Fibroblast of mammary gland (primary cell): ENCODE data around the gene TNIP1.
A peak's percentile ranks its signal among the peaks of the same experiment; 100 is the strongest.

ENCODE experiments used
- DNase-seq: peaks from one replicate; pipeline ENCODE4 v3.0.0-alpha.2; 2010; ENCODE audit warnings: low read depth
- H3K4me3 ChIP-seq: 2 replicates; pipeline ENCODE4 v1.5.1; 2011; ENCODE audit warnings: low read depth, mild to moderate bottlenecking, low read length, moderate library complexity; ENCODE audit not compliant: control insufficient read depth
- TF ChIP-seq, protein P1 (sequence below): conservative IDR thresholded peaks from 2 replicates; pipeline ENCODE4 v1.5.1; 2011; ENCODE audit warnings: low read depth, low read length, inconsistent platforms; ENCODE audit not compliant: control insufficient read depth, insufficient read depth

The TNIP1 gene

DNA sequence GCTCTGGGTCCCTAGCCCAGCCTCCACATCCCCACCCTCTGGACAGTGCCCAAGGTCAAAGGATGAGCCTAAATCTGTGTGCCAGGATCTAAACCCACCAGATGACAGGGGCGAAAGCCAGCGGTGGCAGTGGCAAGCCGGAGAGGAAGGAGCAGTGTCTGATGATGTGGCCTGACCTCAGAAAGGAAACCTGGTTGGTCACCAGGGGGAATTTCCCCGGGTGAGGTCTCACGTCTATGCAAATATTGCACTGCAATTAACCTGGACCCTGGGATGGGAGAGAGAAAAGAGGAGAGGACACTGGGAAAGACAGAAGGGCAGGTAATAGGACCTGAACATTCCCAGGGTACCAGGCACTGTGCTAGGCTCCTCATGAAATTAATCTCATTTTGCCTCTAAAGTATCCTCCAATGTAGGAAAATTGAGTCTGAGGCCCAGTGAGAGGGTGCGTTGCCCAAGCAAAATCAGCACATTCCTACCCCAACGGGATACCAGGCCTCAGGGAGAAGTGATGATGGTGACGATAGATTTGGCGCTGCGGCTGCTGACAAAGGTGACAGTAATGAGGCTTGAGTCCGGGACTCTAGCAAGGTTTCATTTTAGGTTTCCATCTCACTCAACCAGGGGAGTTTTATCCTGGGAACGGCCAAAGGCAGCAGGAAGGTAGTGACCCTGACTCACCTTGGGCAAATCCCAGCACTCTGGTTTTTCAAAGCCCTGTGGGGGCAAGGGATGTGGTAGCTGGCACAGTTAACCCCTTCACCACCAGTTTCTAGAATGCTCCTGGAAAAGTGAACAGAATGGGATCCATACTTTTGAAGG, 13.4 kb upstream of the TNIP1 start:
- no peak overlapping the region for H3K4me3 ChIP-seq
- TF ChIP-seq, protein P1, sequence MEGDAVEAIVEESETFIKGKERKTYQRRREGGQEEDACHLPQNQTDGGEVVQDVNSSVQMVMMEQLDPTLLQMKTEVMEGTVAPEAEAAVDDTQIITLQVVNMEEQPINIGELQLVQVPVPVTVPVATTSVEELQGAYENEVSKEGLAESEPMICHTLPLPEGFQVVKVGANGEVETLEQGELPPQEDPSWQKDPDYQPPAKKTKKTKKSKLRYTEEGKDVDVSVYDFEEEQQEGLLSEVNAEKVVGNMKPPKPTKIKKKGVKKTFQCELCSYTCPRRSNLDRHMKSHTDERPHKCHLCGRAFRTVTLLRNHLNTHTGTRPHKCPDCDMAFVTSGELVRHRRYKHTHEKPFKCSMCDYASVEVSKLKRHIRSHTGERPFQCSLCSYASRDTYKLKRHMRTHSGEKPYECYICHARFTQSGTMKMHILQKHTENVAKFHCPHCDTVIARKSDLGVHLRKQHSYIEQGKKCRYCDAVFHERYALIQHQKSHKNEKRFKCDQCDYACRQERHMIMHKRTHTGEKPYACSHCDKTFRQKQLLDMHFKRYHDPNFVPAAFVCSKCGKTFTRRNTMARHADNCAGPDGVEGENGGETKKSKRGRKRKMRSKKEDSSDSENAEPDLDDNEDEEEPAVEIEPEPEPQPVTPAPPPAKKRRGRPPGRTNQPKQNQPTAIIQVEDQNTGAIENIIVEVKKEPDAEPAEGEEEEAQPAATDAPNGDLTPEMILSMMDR = no peak
- no peak for DNase-seq

DNA sequence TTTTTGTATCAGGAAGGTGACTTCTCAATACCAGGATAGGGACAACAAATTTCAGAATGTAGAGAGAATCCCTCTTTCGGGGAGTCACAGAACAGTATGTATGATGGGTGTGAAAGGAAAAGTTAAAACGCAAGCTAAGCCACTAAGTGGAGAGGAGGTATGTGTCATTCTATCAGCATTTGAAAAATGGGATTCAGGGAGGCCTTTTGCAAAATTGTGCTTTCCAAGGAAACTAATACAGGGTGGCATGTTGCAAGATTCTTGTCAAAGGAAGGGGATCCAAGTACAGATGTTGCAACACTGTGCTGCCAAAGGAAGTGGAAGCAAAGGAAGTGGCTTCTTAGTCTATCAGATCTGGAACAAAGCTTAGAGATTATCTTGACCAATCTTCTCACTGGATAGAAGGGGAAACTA, 12.6 kb upstream of the TNIP1 start:
- TF ChIP-seq, protein P1 = peak; percentile 38
- H3K4me3 ChIP-seq = no peak overlapping the region
- DNase-seq = peak; percentile 97

DNA sequence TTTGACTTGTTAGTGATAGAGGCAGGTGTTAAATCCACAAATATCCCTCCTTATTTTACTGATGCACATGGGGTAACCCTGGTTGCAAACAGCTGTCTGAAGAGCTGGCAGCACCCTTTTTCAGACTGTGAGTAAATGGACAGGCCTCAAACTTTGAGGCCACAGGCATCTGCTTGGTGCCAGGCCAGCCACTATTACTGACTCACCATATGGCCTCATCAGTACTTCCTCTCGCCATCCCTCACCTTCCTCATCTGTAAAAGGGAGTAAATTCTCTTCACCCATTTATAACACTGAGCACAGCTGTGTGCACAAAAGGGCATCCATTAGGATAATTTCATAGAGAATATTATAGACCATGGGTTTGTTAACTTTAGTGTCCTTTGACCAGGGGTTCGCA, 11.9 kb upstream of the TNIP1 start:
- no peak overlapping the region for H3K4me3 ChIP-seq
- peak; percentile 84 for DNase-seq
- TF ChIP-seq, protein P1 = no peak

DNA sequence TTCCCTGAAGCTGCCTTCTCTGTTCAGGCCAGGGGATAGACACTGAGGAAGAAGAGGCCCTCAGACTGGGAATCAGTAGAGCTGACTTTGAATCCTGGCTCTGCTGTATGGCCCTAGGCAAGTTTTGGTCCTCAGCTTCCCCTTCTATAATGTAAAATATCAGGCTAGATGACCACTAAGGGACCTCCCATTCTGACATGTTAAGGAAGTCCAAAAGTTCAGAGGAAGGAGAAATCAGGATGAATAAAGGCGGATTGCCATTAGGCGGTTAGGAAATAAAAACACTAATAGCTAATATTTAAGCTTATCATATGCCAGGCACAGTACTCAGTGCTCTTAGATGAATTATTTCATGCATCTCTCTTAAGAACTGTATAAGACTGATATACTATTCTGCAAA, 8.9 kb upstream of the TNIP1 start:
- TF ChIP-seq, protein P1 = no peak
- no peak for DNase-seq
- no peak overlapping the region for H3K4me3 ChIP-seq

DNA sequence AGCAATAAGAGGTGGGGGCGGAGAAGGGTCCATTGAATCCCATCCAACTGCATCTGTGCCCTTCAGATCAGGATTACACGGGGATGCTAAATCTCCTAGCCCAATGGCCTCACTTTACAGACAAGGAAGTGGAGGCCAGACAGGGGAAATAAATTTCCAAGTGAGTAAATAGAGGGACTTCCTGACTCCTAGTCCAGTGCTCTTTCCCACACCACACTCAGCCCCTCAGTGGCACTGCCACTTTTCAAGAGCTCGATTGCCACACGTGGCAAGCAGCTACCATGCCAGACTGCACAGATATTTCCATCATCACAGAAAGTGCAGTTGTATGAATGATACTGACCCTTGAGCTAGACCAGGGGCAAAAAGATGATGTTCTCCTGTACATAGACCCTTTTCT, 8.2 kb upstream of the TNIP1 start:
- no peak for DNase-seq
- TF ChIP-seq, protein P1 = no peak

DNA sequence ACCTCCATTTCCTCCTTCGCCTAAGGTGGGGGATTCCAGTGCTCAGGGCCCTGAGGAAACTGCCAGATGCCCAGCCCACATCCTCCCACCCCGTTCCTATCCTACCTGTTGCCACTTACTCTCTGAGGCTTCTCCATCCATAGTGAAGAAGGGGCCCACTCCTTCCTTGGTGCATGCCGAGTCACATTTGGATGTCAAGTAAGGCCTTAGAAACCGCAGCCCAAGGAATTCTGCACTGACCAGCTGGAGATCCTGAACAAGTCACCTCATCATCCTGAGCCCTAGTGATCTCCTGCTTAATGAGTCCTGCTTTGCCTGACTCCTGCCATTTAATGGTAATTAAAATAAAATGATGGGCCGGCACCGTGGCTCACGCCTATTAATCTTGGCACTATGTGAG, 6.7 kb upstream of the TNIP1 start:
- no peak for DNase-seq
- no peak overlapping the region for H3K4me3 ChIP-seq
- TF ChIP-seq, protein P1 = no peak

More for the DNA sequence above, 8.2 kb upstream of the TNIP1 start:
- H3K4me3 ChIP-seq = no peak overlapping the region

DNA sequence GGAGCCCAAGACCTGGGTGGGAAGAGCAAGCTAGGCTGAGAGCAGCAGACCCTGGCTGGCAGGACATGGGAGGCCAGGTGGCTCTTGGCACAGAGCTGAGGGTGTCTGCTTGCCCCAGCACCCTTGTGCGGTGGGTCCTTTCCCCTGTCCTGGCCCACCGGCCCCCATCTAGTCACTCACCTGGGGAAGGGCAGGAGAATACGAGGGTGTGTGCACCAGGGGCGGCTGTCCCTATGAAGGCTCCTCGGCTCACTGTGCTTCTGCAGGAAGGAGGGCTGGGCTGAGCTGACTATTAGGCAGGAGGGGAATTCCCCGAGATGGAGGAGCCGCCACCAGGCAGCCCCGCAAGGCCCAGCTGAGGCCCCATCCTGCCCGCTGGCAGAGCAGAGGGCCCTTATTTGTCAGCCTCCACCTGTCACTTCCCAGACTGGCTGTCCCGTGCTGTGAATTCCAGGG, 6.1 kb upstream of the TNIP1 start:
- no peak overlapping the region for H3K4me3 ChIP-seq
- DNase-seq = no peak
- TF ChIP-seq, protein P1 = no peak
